ENCODE data around the gene DAO.
A peak's percentile ranks its signal among the peaks of the same experiment; 100 is the strongest.
"Not testable (repeated sequence)": the region's sequence is repeated elsewhere in the genome, so short reads cannot be mapped to it uniquely, and the experiment has no call there.

The DAO gene

DNA sequence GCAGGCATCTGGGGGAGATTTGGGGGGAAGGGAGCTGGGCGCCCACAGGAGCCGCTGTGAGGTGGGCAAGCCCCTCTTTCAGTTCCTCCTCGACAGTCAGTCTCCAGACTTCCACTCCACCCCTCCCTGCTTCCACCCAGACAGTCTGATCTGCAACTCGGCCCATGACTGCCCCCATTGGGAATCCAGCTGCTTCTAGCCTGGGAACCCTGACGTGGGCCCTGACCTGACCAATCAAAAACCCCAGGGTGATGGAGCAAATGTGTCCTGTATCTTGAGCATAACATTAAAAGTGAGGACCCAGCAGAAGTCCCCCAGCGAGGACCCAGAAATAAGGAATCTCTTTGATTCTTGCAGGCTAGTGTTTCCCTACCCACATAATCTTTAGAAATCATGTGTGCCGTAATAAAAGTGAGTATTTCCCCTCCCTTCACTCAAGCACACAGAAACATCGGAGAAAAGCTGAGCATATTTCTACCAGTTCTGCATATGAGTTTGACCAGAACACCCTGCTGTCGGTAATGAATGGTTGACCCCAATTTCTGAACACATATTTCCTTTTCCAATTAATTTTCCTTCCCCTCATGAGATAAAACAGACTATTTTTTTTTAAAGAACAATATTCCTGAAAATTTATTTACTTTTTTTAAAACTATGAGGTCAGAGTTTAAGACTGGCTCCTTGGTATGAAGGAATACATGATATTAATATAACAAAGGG is 28.9 kb upstream of the DAO start:
- peak; percentile 45 for DNase-seq

DNA sequence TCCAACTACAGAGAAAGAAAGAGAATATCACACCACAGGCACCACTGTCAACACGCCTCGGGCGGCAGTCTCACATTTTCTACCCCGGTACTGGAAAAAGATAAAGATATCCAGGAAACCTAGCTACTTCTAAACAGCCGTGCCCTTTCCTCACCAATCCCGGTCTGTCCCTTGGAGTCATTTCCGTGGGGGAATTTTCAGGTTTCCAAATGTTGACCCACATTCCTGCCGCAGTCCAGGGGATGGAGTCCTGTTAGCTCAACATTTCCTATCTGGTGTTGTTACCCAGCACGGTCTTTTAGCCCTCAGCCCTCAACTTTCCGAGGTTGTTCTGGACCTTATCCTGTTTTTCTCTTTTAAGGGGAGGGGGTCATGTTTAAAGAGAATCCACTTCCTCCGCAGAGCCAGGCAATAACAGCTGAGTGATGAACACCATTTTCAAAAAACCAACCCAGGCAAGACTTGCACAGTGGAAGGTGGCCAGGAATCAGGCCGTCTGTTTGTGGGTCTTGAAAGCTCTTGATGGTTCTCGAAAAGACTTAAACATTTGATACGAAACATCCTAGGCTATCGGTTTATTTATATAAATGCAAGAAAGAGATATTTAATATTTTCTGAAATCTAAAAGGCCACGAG is 27.1 kb upstream of the DAO start:
- DNase-seq: no peak

DNA sequence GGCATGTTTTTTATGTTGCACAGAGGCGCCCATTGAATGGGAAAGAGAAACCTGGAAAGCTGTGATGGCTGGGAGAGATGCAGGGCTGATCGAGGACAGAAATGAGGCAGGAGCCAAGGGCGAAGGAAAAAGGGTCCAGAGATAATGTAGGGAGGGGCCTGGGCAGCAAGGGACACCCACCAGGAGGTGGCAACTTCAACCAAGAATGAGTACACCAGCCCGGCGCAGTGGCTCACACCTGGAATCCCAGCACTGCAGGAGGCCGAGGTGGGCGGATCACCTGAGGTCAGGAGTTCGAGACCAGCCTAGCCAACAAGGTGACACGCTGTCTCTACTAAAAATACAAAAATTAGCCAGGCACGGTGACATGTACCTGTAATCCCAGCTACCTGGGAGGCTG is 26.5 kb upstream of the DAO start:
- no peak for DNase-seq

DNA sequence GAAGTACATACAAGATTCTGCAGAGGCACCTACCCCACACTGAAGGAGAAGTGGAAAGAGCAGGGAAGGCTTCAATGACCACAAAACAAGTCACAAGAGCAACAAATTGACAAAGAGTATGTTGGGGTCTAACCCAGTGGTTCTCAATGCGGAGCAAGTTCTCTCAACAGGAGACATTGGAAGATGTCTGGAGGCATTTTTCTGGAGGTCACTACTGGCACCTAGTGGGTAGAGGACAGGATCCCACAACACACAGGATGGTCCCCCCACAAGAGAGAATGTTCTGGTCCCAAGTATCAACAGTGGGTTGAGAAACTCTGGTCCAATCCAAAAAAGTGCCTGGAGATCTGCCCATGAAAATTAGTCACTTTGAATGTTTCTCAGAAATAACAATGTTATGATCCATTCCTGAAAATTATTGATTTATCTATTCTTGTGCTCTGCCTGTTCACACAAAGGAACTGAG is 25.9 kb upstream of the DAO start:
- DNase-seq: peak; percentile 19

DNA sequence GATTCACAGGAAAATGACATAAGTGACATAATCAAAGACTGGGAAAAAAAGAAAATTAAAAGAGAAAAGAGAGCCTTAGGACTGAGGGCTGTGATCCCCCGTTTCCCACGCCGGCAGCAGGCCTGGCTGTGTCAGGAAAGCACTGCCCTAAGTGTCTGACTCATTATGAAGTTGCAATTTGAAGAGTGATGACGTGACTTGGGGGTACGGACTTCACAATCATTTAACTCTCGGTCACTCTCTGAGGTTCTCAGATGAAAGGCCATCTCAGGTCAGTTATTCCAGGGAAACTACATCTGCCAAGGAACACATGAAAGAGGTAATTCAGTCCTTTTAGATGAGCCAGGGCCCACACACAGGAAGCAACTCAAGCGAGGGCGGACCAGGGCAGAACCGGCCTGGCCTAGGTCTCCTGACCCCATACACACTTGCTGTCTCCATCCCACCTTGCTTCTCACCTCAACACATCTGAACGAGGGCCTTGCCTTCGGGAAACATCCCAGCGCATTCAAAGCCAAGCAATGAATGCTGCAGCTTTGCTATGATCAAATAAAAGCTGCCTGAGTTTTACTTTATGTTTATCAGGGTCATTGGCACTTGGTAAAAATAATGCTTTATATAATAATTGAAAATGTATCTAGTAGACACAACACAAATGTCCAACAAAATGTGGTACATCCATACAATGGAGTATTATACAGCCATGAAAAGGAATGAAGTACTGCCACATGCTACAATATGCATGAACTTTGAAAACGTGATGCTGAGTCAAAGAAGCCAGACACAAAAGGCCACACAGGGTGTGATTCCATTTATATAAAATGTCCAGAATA is 25.2 kb upstream of the DAO start:
- no peak for DNase-seq

DNA sequence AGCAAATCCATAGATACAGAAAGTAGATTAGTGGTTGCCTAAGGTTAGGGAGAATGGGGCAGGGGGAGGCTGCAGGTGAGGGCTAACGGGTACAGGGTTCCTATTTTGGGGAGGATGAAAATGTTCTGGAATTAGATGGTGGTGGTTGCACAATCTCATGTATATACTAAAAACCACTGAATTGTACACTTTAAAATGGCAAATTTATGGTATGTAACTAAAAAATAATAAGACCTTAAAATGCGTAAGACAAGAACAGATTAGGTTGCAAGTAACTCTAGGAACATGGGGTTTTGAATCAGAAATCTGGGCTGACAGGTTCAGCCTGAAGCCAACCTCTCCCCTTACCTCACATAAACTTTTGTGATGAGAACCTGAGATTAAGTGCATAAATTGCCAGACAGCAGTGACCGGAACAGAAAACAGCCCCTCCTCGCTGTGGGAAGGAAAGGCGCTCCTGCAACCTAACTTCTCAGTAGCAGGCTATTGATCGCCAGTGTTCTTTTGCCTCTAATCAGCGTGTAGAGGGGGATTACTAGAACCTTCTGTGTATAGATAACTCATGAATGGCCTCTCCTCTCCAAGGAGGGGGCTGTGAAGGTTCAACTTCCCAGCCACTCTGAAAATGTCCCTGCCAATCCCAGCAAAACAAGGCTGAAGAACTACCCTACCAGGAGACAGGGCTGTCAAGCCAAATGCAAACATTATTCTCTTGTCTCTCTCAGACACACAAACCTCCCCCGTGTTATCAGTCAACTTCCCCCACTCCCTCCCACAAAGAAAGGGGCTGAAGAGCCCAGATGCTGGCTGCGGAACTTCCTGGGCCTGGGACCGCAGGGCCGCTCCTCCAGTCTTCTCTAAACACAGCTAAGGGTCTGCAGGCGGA is 24.4 kb upstream of the DAO start:
- DNase-seq: no peak

DNA sequence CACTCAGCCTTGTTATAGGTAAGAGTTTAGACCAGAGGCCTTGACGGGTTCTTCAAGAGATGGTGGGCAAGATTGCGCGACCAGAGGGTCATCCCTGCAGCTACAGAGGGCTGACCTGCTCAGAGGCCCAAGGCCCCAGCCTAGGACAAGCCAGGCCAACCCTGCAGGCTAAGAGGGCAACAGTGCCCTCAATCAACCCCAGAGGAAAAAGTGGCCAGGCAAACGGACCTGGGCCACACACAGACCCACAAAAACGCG is 23.8 kb upstream of the DAO start:
- DNase-seq: no peak

DNA sequence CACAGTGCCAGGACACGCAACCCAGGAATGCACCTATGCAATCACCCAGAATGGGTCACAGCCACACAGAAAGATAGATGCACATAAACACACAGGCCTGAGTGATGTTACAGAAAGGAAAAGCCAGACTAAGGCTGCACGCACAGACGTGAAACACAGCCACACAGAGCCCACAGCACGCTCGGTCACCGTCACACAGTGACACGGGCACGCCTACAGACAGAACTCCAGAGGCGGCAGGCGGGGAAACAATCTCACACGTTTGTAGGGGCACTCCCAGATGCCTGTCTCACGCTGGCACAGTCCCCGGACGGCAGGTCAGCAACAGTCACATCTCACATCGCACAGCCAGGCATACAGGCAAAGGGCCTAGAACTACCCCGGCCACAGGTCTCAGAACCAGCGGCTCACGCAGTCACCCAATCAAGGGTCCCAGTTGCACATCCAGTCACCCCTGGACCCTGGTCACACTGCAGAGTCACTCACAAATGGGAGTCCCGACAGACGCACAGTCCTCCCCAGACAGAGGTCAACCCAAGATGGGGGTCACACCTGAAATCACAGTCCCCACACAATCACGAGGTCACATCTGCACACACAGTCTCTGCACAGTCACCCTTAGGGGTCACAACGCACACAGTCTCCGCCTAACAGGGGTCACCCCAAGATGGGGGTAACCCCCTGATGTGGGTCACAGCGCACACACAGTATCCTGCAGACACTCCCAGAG is 23.3 kb upstream of the DAO start:
- DNase-seq: peak; percentile 51

DNA sequence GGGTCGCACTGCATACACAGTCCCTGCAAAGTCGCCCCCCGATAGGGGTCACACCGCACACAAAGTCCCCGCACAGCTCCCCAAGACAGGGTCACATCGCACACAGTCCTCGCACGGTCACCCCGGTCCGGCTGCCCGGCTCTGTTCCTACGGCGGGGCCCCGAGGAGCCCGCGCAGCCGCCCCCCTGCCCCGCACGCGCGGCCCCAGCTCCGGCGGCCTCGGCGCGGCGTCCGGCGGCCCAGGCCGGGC is 22.8 kb upstream of the DAO start:
- no peak for DNase-seq

DNA sequence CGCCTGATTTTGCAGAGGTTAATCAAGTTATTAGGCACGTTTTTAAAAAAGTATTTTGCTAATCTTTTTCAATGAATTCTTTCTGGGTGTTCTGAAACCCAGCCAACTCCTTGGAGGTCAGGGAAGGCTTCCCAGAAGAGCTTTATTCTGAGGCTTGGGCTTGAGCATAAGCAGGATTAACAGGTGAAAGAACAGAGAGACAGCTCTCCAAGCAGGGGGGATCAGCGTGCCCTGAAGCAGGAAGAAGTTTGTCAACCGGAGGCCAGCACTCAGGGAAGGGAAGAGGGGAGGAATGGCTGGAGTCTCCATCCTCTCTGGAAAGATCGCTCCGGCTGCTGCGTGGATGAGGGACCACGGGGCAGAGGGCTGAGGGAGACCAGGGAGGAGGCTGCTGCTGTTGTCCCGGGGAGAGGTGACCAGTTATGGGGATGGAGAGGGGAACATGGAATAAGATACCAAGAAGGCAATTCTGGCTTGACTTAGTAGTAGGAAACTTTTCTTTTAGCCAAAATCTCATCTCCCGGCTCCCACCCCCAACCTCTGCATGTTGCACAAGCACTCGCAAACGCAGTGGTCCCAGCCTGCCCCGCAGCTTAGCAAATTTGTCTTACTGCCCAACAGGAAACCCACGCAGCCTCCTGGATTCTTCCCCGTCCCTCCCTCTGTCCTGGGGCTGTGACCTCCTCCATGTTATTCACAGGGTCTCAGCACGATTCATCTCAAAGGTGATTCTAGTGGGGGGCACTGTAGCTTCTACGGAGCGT is 21.4 kb upstream of the DAO start:
- peak; percentile 66 for DNase-seq

DNA sequence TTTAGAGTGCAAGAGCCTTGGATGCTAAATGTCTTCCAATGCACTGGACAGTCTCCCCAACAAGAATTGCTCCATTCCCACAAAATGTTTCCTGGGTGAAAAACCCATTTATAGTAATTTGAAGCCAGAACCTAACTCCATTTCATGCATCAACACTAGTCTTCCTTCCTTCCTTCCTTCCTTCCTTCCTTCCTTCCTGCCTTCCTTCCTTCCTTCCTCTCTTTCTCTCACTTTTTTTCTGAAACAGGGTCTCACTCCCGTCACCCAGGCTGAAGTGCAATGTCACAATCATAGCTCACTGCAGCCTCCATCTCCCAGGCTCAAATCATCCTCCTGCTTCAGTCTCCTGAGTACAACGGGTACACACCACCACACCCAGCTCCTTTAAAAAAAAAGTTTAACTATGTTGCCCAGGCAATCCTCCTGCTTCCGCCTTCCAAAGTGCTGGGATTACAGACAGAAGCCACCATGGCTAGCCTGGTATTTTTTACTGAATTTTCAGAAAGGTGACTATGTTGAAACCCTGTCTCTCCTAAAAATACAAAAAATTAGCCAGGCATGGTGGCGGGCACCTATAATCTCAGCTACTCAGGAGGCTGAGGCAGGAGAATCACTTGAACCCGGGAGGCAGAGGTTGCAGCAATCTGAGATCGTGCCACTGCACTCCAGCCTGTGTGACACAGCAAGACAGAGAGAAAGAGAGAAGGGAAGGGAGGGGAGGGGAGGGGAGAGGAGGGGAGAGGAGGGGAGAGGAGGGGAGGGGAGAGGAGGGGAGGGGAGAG is 20.6 kb upstream of the DAO start:
- DNase-seq: peak; percentile 50

DNA sequence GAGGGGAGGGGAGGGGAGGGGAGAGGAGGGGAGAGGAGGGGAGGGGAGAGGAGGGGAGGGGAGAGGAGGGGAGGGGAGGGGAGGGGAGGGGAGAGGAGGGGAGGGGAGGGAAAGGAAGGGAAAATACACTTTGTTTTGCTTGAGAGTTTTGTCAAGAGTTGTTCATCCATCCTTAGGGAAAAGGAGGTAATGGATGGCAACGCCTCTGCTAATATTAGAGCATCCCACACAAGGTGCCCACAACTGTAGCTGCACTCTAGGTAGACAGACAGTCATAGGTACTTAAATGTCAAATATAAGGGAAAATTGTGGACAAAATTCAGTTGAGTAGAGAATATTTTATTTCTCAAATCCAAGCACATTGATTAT is 20.0 kb upstream of the DAO start:
- DNase-seq: no peak

DNA sequence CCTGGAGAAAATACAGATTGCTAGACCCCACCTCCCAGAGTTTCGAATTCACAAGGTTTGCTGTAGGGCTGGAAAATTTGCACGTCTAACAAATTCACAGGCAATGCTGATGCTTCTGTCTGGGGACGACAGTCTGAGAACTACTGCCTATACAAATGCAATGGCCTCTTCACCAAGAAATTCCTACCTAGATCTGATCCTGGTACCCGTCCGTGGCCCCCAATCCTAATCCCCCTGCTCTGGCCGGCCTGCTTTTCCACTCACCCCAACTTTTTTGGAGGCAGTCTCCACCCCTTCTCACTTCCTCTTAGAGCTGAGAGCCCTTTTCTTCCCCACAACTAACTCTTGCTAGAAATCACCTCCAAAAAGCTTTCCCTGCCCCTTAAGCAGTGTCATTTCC is 19.4 kb upstream of the DAO start:
- no peak for DNase-seq

DNA sequence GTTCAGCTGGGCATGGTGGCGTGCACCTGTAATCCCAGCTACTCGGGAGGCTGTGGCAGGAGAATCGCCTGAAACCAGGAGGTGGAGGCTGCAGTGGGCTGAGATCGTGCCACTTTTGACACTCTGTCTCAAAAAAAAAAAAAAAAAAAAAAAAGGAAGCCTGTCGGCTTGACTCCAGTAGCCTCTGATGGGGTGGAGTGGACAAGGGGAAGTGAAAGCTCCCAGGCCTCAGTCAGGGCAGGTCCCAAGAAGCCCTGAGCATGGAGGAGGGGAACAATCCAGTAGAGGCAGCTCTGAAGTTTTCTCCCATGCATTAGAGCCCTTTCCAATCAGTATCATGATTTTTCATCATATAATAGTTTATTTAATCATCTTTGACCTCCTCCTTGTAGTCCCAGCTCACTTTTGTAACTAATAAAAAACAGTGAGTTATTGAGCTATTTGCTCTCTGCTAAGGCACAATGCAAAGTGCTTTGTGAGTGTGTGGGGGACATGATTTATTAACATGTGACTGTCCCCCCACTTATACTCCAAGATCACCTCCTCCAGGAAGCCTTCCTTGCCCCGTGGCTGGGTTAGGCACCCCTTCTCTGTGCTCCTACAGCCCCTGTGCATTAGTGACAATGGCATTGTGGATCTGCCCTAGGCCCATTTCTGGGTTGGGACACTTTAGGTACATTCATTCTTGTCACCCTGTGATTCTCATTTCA is 17.9 kb upstream of the DAO start:
- no peak for DNase-seq

DNA sequence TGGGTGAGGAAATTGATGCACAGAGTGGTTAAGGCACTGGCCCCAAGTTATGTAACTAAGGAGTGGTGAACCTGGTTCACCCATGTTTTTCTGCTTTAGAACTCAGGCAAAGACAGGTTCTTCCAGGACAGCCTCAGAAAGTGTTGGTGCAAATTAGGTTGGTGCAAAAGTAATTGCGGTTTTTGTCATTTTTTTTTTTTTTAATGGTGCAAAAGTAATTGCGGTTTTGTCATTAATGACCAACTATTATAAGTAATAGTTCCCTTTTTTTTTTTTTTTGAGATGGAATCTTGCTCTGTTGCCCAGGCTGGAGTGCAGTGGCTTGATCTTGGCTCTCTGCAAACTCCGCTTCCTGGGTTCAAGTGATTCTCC is 17.3 kb upstream of the DAO start:
- DNase-seq: no peak

DNA sequence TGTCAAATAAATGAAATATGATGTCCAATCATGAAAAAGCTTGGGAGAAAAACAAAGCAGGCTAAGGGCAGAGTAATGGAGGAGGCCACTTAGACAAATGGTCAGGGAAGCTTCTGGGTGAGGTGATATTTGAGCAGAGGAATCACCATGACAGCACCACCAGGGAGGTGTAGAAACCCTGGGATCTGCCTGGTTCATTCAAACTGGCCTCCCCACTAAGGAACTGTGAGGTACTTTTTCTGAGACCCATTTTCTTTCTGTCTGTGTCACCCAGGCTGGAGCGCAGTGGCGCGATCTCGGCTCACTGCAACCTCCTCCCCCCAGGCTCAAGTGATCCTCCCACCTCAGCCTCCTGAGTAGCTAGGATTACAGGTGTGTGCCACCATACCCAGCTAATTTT is 14.7 kb upstream of the DAO start:
- no peak for DNase-seq

DNA sequence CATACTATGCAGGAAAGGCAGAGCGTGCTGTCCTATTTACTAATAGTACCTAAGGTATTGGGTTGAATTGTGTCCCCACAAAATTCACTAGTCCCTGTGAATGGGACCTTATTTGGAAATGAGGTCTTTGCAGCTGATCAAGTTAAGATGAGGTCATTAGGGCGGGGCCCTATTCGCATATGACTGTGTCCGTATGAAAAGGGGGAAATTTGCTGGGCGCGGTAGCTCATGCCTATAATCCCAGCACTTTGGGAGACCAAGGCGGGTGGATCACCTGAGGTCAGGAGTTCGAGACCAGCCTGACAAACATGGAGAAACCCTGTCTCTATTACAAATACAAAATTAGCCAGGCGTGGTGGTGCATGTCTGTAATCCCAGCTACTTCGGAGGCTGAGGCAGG is 13.8 kb upstream of the DAO start:
- not testable (repeated sequence) for DNase-seq

DNA sequence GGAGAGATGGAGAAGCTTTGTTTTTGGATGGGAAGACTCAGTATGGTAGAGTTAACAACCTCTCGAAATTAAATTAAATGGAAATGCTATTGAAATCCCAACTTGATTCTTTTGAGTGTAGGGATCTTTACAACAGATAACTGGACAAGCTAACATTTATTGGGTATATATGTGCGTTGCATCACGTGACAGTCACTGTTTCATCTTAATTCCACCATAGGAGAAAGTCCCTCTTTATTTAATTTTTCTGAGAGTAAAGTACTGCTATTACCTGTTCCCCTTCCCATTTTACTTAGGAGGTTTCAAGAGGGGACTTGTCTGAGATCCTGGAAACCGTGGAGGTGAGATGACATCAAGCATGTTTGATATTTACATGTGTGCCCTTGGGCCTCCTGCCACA is 11.1 kb upstream of the DAO start:
- no peak for DNase-seq

DNA sequence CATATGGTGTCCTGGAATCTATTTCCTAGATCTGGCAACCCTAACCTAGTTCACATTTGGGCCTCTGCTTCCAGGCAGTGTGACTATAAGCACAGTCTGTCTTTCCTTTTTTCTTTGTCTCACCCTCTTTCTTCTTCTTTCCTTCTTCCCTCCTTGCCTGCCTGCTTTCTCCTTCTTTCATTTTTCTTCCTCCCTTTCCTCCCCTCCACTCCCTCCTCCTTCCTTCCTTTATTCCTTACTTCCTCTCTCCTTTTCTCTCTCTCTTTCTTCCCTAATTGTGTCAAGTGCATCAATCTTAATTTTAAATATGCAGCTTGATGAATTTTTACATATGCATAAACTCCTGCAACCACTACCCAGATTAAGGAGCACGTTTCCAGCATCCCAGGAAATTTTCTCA is 4.6 kb upstream of the DAO start:
- no peak for DNase-seq

DNA sequence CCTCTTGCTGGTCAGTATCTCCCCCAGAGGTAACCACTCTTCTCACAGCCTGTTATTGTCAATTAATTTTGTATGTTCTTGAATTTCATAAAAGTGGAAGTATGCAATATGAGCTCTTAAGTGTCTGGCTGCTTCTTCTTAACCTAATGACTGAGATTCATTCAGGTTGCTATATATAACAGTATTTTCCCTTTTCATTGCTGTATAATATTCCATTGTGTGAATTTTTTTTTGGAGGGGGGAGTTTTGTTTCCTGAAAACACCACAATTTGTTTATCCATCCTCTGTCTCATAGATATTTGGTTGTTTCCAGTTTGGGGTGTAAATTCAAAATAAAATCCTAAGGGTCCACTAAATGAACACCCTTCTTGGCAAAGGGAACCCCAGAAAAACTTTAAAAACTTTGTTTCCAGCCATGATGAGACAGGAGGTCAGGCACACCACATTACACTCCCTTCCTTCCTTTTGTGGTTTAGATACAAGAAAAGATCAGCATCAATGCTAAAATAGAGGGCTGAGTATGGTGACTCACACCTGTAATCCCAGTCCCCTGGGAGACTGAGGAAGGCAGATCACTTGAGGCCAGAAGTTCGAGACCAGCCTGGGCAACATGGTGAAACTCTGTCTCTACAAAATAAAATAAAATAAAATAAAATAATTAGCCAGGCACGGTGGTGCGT is 4.1 kb upstream of the DAO start:
- DNase-seq: peak; percentile 7
